Aorta (tissue), 5 donors: ENCODE results near the gene EI24. TPM values are rescaled to one million over a fixed set of nuclear protein-coding genes. Genes with fewer than 3 reads are reported as not detected.

Experiments
- ATAC-seq: fragments of 200-7000 bp; cut with Tn5 transposase; one replicate; pipeline ENCODE4 v1.9.1; 2022; ENCODE audit warnings: moderate library complexity; ENCODE audit not compliant: low FRiP score
- DNase-seq, 2 donors: peaks; one replicate each; pipeline ENCODE4 v3.0.0-alpha.2; 2020
- H3K27ac ChIP-seq, 2 donors: one replicate each; pipeline ENCODE4 v1.5.1; 2013; ENCODE audit warnings: low read length in 2 of 2, mild to moderate bottlenecking in 2 of 2, moderate library complexity in 2 of 2, control low read depth in 1 of 2, inconsistent platforms in 1 of 2, low read depth in 1 of 2
- H3K27me3 ChIP-seq, 2 donors: one replicate each; pipeline ENCODE4 v1.6.1; 2013; ENCODE audit warnings: control low read depth in 1 of 2, low read length in 1 of 2, mild to moderate bottlenecking in 1 of 2, moderate library complexity in 1 of 2; ENCODE audit not compliant: insufficient read depth in 2 of 2, control insufficient read depth in 1 of 2
- H3K36me3 ChIP-seq, 2 donors: one replicate each; pipeline ENCODE4 v1.6.1; 2013; ENCODE audit warnings: control low read depth in 1 of 2, low read length in 1 of 2, mild to moderate bottlenecking in 1 of 2; ENCODE audit not compliant: insufficient read depth in 2 of 2, control insufficient read depth in 1 of 2
- H3K4me1 ChIP-seq, 2 donors: one replicate each; pipeline ENCODE4 v1.6.1; 2013; ENCODE audit warnings: low read length in 2 of 2, control low read depth in 1 of 2, mild to moderate bottlenecking in 1 of 2, moderate library complexity in 1 of 2; ENCODE audit not compliant: insufficient read depth in 2 of 2, control insufficient read depth in 1 of 2
- H3K4me3 ChIP-seq, 2 donors: one replicate each; pipeline ENCODE4 v1.5.1; 2013; ENCODE audit warnings: low read length in 2 of 2, control low read depth in 1 of 2, mild to moderate bottlenecking in 1 of 2
- H3K9me3 ChIP-seq: one replicate; pipeline ENCODE4 v1.6.1; 2013; ENCODE audit warnings: mild to moderate bottlenecking, low read length; ENCODE audit not compliant: control insufficient read depth
- WGBS, 2 donors: extraction: QIAGEN DNeasy Blood & Tissue Kit; methylation state at CpG; one replicate each; pipeline ENCODE4 v1.1.7; 2013; 5-methylcytosine and 5-hydroxymethylcytosine counted together
- intact Hi-C, 2 donors: fragments of 100-400 bp; cut with DNase I; formaldehyde crosslinking; loops; one replicate each; pipeline versions ENCODE4 v1.14.2 to v1.15.0; 2022
- polyA plus RNA-seq, 2 donors: library from polyadenylated mRNA; stranded (reverse); fragments of 200-250 nt; gene quantifications; one replicate each; pipeline ENCODE4 v1.2.3, GENCODE V29; 2013
- total RNA-seq, 2 donors: library from RNA; stranded (reverse); fragmentation: NEBNext Ultra II Directional; extraction: Animal tissue kit (Norgen Biotek cat#: 25700); gene quantifications; one replicate each; pipeline ENCODE4 v1.2.1, GENCODE V29; 2021
- donor health status: healthy with polysubstance abuse.
- donor health status: Bipolar disorder and iron deficiency.
- donor health status: DM: no; HTN: no; CAD: no.
- donor health status: DM: no; HTN: no; CAD: no.
- donor health status: DM: yes; HTN: yes; CAD: no.

The EI24 gene
- total and polyA plus RNA-seq, 4 donors: 47.1 to 59.7 (median 52.7) TPM

DNA sequence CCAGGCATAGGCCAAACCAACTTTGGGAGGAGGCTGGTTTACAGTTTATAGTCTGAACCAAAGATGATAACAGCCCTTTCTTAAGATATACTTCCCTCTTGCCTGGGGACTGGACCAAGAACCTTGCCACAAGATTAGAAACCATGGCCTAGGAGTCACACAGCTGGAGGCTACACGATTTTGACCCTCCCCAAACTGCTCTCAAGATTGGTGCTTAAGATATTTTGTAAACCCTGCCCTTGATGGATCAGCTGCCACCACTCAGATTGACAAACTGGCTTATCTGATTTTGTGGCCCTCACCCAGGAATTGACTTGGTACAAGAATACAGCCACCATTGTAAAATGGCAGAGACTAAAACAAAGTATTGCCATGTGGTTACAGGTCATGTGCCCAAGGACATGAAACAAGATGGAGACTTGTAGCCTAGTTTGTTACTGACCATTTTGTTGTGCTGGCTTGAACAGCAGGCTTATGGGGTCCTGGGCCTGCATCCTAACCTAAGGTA, 17.4 kb upstream of the EI24 start:
- WGBS, 2 donors: 42 to 44% methylated on average over 1 of the region's 1 CpG
- Histone ChIP-seq H3K27ac (no peak overlapping the region), H3K4me3 (no peak overlapping the region), H3K27me3 (no peaks in the 10 kb centered on the region), H3K4me1 (no peaks in the 10 kb centered on the region), H3K9me3 (peaks cover 12% of the 10 kb centered on the region), H3K36me3 (no peaks in the 10 kb centered on the region)
- intact Hi-C loops: no loop called here
- ATAC-seq: no peak
- no peak for DNase-seq

DNA sequence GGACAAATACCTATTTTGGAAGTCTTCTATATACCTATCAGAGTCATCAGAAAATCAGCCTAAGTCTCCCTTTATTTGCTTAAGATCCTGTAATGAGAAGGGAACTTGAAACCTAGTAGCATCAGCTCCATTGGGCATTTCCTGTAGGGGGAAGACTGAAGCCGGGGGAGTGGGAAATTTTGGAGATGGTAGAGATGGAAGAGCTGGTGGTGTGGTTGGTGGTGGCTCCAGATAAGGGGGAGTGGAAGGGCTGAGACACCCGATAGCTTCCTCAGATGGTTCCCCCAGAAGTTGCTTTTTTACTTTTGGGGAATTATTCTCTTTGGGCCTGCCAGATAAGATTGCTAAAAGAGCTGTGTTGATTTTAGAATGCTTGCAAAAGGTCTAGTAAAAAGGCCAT, 16.4 kb upstream of the EI24 start:
- Histone ChIP-seq H3K27ac (no peak overlapping the region), H3K36me3 (no peaks in the 10 kb centered on the region), H3K4me3 (no peak overlapping the region), H3K27me3 (no peaks in the 10 kb centered on the region), H3K4me1 (no peaks in the 10 kb centered on the region), H3K9me3 (peaks cover 12% of the 10 kb centered on the region)
- WGBS, 2 donors: 89 to 98% methylated on average over 2 of the region's 2 CpGs
- intact Hi-C loops: no loop called here
- DNase-seq (no peak), ATAC-seq (no peak)

DNA sequence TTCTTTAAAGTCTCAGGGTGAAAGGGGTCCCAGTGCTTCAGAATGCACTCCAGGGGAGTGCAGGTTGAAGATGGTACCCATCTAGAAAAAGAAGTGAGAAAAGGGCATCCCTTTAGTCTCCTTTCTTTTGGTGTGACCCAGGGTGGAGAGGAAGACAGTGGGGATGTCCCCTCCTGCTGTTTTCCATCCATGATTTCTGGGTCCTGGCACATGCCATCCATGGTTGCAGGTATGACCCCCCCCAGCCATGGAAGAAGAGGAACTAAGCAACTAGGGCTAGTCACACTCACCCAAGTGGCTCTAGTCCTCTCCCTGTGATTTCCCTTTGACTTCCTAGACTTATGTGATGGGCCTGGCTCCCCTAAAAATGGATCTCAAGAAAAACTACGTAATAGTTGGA, 15.9 kb upstream of the EI24 start:
- Histone ChIP-seq H3K4me1 (no peaks in the 10 kb centered on the region), H3K27ac (no peak overlapping the region), H3K4me3 (no peak overlapping the region), H3K36me3 (no peaks in the 10 kb centered on the region), H3K9me3 (peaks cover 12% of the 10 kb centered on the region), H3K27me3 (no peaks in the 10 kb centered on the region)
- ATAC-seq (no peak), DNase-seq (no peak)
- 74 to 93% methylated on average over 1 of the region's 1 CpG for WGBS, 2 donors
- intact Hi-C loops: no loop called here

DNA sequence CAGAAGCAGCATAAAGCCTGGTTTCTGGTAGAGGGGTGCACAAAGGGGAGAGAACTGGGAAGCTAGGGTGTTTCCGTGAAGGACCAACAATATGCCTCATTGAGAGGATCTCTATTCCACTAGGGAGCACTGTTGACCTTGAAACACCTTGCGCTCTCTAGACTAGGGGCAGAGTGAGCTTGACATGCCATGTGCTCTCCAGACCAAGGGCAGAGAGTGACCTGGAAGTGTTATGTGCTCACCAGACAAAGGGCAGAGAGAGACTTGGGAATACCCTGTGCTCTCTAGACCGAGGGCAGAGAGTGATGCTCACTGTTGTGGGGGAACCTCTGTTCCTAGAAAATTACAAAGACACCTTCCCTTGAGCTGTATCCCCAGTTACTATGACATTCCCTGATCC, 15.2 kb upstream of the EI24 start:
- 82 to 85% methylated on average over 3 of the region's 3 CpGs for WGBS, 2 donors
- ATAC-seq (no peak), DNase-seq (no peak)
- no peaks in the 10 kb centered on the region for H3K27me3 ChIP-seq
- H3K4me3 ChIP-seq: no peak overlapping the region
- no peaks in the 10 kb centered on the region for H3K4me1 ChIP-seq
- intact Hi-C loops: no loop called here
- H3K36me3 ChIP-seq: no peaks in the 10 kb centered on the region
- H3K27ac ChIP-seq: no peak overlapping the region
- peaks cover 12% of the 10 kb centered on the region for H3K9me3 ChIP-seq

DNA sequence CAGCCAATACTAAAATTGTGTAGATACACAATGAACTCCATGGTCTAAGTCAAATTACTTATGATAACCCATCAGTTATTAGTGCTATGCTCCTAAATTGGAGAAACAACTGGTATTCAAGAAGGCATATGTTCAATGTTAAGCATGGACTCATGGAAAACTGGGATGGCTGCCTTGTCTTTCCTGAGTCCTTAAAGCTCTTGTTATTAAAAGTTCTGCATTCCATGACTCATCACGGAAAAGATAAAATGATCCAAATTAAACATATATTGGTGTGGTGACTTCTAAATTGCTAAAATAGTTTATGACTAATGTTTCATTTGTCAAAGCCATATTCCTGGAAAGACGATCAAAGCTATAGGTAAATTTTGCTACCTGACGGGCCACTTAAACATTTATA, 9.4 kb upstream of the EI24 start:
- Histone ChIP-seq H3K27me3 (no peaks in the 10 kb centered on the region), H3K4me3 (no peak overlapping the region), H3K36me3 (no peaks in the 10 kb centered on the region), H3K9me3 (no peaks in the 10 kb centered on the region), H3K4me1 (no peaks in the 10 kb centered on the region), H3K27ac (no peak overlapping the region)
- WGBS, 2 donors: 50 to 56% methylated on average over 3 of the region's 3 CpGs
- intact Hi-C loops: loop anchor here in 1 of 2 donors (10.0 kb wide), 1 partner anchor 65 kb away; the partner anchor contains the start of gene FEZ1
- DNase-seq: no peak
- no peak for ATAC-seq

DNA sequence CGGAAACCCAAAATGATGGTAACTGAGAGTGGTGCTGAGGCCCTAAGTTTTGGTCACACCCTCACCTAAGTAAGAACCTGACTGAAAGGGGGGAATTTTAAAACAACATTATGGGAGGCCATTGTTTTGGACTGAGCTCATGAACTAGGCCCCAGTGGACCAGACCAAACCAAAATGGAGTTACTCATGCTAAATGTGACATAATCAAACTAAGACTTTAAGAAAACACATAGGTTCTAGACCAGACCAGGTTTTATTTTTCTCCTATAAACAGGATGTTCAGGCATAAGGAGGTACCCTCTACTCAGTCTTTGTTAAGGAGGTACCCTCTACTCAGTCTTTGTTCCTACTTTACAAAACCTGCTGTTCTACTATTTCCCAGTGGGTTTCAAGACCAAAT, 7.4 kb upstream of the EI24 start:
- intact Hi-C loops: loop anchor here in 1 of 2 donors (10.0 kb wide), 1 partner anchor 67 kb away; the partner anchor contains the start of gene FEZ1

DNA sequence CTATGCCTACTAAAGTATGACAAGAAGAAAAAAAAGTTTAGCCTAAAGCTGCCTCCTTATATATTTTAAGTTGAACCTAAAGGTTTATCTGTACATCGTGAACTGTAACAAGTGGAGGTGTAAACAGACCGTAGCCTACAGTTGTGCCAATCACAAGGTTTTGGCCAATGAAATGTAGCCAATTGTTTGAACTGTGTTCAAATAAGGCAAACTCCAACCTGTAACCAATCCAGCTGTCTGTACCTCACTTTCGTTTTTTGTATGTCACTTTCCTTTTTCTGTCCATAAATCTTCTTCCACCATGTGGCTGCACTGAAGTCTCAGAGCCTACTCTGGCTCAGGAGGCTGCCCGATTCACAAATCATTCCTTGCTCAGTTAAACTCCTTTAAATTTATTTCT, 6.8 kb upstream of the EI24 start:
- Histone ChIP-seq H3K27ac (no peak overlapping the region), H3K9me3 (no peaks in the 10 kb centered on the region), H3K27me3 (no peaks in the 10 kb centered on the region), H3K4me1 (no peaks in the 10 kb centered on the region), H3K4me3 (no peak overlapping the region), H3K36me3 (no peaks in the 10 kb centered on the region)
- ATAC-seq: no peak
- no peak for DNase-seq
- 68 to 72% methylated on average over 4 of the region's 4 CpGs for WGBS, 2 donors
- intact Hi-C loops: loop anchor here in 1 of 2 donors (10.0 kb wide), 1 partner anchor 68 kb away; the partner anchor contains the start of gene FEZ1

More for the DNA sequence above, 7.4 kb upstream of the EI24 start:
- Histone ChIP-seq H3K27me3 (no peaks in the 10 kb centered on the region), H3K27ac (no peak overlapping the region), H3K36me3 (no peaks in the 10 kb centered on the region), H3K4me1 (no peaks in the 10 kb centered on the region), H3K4me3 (no peak overlapping the region), H3K9me3 (no peaks in the 10 kb centered on the region)
- DNase-seq: no peak
- no peak for ATAC-seq
- 96 to 98% methylated on average over 1 of the region's 1 CpG for WGBS, 2 donors

DNA sequence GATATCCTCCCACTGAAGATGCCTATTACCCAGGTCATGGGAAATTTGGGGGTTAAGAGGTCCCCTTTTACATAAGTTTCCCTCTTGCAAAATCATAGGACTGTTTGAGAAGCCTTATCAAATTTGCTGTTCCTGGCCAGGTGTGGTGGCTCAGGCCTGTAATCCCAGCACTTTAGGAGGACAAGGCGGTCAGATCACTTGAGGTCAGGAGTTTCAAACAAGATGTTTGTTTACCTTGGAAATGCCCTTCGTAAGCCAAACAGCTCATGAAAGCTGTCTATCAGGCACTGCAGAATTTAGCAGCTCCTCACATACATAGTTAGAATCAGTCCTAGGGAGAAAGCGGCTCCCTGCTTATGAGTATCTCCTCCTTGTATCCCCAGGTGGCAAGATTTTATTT, 4.9 kb upstream of the EI24 start:
- DNase-seq (no peak), ATAC-seq (no peak)
- 69 to 70% methylated on average over 3 of the region's 3 CpGs for WGBS, 2 donors
- Histone ChIP-seq H3K36me3 (no peaks in the 10 kb centered on the region), H3K27me3 (no peaks in the 10 kb centered on the region), H3K4me1 (no peaks in the 10 kb centered on the region), H3K4me3 (no peak overlapping the region), H3K27ac (no peak overlapping the region), H3K9me3 (no peaks in the 10 kb centered on the region)
- intact Hi-C loops: loop anchor here in 1 of 2 donors (10.0 kb wide), 1 partner anchor 70 kb away; the partner anchor contains the start of gene FEZ1

DNA sequence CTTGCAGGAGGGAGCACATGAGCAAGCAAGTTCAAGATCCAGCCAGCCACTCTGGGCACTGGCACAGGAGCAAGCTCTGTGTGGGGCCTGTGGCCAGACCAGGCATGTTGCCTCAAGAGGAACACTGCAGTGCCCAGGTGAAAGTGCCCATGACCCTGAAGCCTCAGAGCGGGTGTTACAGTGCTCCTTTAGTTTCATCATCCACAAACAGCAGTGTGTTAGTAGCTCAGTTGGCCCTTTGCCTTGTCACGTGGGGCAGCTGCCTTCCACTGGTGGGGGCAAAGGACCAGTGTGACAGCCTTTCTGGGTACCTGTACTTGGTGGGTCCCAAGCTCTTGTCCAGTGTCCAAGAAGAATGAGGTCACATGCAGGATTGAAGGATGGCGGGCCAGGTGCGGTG, 3.0 kb upstream of the EI24 start:
- Histone ChIP-seq H3K4me1 (peaks cover 0 to 2% of the 10 kb centered on the region in 2 donors), H3K4me3 (no peak overlapping the region), H3K36me3 (no peaks in the 10 kb centered on the region), H3K27me3 (no peaks in the 10 kb centered on the region), H3K27ac (no peak overlapping the region), H3K9me3 (no peaks in the 10 kb centered on the region)
- intact Hi-C loops: loop anchor here (5.0 to 10.0 kb wide), 2 partner anchors 71 to 454 kb away; partner anchors contain the start of genes FEZ1 (in 1 of the 2) and TMEM218 (in 1 of the 2)
- ATAC-seq (no peak), DNase-seq (no peak)
- WGBS, 2 donors: 95% methylated on average over 4 of the region's 4 CpGs
